Colon (tissue), 2 donors: ENCODE data around the gene OXCT1.
"Not testable (repeated sequence)": the region's sequence is repeated elsewhere in the genome, so short reads cannot be mapped to it uniquely, and the experiment has no call there.

Experiments
- FAIRE-seq: peaks from 2 replicates; lab custom pipeline; 2012; peaks lifted over from hg19 to GRCh38; lab: Jason Lieb, UNC
- donor health status: control.
- donor health status: control.

Gene OXCT1

DNA sequence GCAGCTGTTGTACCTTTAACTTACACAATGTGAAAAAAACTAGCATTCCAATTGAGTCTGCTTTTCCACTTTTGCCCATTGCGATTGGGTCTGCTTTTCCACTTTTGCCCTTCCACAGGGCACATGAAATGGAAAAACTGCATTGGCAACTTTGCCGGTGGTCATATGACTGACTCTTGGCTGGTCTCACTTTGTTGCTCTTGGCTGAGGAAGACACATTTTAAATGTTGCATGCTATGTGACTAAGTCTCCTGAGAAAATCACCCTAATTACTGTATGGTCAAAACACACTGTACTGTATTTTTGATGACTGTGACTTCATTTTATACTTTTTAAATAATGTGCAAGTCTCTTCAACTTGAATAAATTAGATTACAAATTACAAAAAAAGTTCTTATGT lies 1.6 kb upstream of the OXCT1 start:
- FAIRE-seq = no peak

DNA sequence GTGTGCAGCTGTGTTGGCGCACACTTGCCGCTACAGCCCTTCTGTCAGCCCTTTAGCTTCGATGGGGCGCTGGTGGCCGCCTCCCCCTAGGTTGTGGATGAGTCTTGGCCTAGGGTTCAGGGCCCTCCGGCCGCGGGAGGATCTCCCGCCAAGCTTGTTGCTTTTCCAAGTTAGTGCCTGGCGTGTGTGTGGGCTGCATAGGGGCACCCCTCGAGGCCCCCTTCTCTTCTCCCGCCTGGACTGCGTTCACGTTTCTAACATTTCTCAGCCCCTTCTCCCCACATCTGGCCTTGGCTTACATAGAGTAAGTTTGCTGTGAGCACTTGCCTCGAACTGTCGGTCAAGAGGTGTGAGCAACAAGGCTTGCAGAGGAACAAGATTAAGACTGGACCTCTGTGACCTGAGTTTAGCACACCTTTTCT lies 413 bp upstream of the OXCT1 start:
- FAIRE-seq = no peak

DNA sequence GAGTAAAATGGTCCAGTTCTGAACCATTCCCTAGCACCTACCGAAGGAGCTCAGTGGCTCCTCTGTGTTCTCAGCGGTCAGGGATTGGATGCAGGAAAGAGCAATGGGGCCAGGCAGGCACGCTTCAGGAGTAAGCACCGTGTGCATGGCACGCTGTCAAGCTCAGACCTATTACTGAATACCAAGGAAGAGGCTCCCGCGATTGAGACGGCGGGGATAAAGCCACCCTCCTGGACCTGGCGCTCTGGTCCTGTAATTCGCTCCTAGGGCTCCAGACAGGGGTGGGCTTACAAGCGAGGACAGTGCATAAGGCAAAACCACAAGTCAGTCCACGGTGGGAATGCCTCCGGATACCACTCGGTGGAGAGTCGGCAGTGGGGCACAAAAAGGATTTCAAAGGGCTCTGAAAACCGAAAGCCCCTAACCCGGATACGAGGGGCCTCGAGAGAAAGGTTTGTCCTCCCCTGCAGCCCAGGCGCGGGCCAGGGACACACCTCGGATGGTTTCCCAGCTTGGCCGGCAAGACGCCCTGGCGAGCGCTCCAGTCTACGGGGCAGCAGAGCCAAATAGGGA lies 988 bp downstream of the OXCT1 start:
- no peak for FAIRE-seq

DNA sequence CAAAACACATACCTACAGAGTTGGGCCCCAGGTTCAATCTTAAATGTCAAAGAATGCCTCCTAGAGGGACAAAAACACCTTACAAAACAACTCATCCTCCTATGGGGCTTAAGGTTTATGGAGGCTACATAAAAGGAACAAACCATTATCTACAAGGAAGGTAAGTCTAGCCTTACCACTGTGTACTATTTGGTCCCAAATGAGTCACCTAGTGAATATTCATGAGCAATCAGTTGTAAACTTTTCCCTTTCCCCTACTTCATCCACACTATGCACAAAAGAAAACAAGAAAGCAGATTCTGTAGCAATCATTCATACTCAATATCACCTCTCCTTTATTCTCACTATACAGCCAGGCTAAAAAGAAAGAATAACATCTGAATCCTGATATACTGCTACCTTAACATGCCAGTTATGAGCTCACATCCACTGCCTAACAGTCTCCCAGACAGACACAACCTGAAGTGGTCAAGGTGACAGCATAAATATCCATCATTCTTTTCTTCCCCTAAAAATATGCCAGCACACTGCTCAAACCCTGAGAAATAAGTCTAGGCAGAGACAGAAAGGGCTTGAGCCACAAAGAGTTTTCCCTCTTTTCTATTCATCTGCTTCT lies 6.2 kb downstream of the OXCT1 start:
- FAIRE-seq = no peak

DNA sequence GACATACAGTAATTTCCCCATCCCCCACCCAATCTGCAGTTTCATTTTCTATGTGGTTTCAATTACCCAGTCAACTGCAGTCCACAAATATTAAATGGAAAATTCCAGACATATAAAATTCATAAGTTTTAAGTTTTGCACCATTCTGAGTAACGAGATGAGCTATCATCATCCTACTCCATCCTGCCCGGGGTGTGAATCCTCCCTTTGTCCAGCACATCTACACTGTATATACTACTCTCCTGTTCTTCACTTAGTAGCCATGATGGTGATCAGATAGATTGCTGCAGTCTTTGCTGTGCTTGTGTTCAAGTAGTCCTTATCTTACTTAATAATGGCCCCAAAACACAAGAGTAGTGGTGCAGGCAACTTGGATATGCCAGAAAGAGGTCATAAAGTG lies 11.3 kb downstream of the OXCT1 start:
- FAIRE-seq = no peak

DNA sequence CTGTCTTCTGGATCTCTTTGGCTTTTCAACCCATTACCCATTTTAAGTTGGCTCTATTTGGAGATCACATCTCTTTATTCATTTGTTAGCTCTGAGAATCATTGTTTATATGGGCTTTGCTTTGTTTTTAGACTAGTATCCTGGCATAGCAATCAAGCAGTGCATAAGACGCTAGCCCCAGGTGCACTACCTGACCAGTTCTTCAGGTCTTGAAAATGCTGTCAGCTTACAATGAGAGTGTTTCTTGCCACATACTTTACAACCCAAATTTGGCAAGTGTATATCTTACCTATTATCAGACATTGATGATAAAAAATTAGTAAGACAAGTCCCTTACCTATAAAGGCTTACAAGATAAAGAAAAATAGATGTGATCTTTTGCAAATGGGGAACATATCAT lies 12.2 kb downstream of the OXCT1 start:
- no peak for FAIRE-seq

DNA sequence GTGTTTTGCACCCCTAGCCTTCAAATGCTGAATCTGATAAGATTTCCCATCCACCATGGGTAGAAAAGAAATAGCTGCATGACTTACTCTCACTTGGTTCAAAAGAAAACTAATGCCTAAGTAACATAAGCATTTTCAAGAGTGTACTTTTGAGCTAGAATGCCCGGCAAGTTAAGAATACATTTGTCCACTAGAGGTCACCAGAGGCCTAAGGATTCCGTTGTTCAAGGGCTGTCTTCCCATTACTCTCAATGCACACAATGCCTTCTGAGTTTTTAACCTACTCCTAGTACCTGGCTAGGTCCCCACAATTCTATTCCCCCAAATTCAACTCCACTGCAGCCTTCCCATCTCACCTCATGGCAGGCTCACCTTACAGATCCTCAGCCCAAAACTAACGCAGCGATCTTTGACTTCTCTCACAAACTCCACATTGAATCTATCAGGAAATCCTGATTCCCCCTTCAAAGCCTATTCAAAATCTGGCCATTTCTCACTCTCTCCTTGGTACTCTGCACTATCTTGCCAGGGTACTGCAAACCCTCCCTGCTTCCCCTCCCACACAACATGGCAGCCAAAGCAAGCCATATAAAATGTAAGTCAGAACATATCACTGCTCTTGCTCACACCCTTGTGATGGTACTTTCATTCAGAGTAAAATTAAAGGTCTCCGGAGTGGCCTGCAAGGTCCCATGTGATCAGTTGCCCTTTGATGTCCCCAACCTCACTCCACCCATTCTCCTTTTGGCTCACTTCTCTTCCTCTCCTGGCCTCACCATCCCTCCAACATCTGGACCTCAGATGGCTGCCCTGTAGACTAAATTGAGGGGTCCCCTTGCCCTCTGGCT lies 13.4 kb downstream of the OXCT1 start:
- no peak for FAIRE-seq

DNA sequence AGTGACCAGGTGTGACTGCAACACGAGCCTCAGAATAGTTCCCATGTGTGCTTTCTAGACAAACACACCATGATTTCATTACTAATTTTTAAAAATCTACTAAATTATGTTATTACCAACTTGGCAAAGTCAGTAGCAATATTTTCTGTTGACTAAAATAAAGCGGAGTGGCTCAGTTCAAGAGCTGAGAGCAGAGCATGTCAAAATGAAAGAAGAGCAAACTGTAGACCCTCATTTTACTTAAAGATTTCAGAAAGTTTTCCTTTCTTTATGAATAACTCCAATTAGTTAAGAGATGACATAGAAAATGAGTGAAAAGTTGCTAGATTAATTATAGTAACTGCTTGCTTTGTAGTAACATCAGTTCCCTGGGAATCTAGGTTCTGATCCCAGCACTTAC lies 17.9 kb downstream of the OXCT1 start:
- FAIRE-seq = no peak

DNA sequence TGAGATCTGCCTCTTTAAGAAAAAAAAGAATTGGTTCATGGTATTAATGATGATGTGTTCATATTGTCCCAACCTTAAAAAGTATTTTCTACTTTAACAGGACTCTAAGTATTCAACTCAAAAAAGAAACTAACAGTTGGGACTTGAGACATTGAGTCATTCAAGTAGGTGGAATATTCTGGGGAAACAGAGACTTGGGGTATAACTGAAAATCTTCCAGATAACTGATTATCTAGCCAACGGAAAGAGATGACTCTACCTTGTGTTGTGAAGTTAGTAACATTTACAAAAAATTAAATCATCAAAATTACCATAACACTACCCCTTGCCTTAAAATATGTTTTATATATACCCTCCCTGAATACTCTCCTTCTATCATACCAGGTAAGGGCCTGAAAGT lies 19.1 kb downstream of the OXCT1 start:
- FAIRE-seq = no peak

DNA sequence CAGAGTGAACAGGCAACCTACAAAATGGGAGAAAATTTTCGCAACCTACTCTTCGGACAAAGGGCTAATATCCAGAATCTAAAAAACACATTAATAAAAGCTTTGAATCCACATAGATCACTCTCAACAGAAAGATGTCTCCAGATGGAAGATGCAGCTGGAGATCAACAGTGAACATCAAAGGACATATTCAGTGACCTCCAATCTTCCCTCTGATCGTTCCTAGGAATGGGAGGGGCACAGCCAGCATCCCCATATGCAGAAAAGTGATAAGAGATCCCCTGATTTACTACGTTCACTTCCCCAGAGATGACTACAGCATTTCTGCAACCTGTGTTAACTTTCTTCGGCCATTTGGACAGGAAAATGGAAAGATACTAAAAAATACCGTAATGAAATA lies 21.2 kb downstream of the OXCT1 start:
- FAIRE-seq = no peak

DNA sequence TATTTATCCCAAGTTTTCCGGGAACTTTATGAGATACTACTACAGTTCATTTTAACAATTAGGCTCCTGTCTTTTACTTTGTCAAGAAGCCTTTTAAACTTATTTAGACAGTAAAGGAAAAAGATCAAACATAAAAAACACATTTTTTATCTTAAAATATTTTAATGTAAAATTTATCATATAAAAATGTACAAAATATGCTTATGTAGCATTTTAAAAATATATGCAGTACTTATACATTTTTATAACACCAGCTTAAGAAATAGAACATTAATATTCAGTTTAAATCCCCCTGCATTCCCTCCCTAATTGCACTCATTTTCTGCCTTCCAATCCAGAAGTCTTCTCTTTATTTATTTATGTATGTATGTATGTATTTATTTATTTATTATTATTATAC lies 24.5 kb downstream of the OXCT1 start:
- FAIRE-seq = not testable (repeated sequence)

DNA sequence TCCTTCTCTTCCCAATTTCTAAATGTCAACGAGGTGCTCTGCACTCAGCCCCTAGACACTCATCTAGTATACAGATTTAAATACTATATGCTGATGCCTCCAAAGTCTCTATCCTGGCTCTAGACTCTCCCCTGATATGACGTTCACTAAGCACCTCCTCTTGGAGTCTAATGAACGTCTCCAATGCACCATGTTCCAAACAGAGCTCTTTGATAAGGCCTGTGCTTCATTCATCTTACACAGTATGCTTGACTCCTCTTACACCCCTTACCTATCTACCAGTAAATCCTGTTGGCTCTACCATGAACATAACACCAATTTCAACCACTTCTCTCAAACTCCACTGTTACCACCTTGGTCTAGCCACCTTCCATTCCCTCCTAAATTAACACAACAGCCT lies 25.7 kb downstream of the OXCT1 start:
- FAIRE-seq = no peak

DNA sequence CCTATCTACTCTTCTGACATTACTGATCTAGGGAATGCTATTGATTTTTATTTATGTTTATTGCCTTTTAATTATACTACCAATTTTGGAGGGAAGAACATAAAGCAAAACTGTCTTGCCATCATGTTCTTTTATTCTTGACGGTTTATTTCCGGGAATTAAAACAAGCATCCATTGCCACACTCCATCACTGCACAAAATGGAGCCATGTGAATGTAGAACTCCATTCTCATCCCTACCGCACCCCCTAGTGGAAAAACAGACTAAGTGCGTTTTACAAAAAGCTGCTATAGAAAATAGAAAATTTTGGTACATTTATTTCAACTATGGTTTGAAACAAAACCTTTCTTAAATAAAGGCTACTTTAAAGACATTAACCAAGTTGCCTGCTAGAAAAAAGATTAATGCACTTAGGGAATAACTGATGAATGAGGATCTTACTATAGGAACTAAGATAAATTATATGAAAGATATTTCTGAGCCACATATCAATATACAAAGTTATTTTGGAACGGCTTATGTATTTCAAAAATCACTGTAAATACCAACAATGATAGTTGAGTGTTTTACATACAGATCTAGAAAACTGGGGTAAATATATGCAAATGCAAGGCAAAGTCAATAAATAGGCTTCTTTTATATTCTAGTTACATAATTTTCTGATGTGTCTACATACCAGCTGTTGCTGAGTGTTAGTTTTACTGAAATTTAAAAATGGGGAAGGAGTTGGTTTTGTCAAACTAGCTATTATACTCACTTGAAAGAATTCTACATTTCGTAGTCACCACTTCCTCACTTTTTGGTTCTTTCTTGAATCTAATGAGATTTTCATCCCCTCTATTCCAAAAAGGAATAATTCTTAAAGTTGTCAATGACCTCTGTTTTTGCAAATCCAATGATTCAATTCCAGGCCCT lies 26.5 kb downstream of the OXCT1 start:
- FAIRE-seq = peak; percentile 82

DNA sequence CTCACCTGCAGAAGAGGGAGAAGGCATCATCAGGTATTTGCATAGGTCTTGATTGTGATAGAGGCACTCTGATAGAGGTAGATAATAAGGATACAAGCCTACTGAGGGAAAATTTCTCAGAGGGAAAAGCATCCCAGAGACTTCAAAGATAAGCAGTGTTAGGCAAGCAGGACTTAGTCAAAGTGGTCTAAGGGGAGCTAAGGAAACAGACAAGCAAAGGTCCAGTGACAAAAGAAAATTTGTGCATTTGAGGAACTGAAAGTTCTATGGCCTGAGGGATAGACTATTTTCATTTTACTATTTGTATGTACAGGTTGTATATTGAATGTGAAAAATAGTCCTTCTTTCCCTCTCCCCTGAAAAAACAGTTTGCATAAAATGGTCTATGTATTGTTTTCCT lies 27.4 kb downstream of the OXCT1 start:
- no peak for FAIRE-seq

DNA sequence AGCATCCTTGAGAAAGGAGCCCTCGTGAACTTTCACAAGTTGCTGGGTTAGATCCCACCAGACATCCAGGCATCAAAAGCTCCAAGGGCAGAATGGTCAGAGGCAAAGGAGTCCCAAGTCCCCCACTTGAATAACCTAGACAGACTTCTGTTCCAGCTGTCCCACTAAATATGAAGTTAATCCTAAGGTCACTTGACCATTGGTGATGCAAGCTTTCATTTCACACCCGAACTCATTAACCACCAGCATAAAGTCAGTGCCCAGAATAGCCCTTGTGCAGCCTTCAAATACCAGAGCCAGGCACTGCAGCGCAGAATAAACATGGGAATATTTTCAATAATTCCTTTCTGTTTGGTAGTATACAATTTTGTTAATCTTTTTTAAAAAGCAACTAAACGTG lies 28.9 kb downstream of the OXCT1 start:
- FAIRE-seq = no peak

DNA sequence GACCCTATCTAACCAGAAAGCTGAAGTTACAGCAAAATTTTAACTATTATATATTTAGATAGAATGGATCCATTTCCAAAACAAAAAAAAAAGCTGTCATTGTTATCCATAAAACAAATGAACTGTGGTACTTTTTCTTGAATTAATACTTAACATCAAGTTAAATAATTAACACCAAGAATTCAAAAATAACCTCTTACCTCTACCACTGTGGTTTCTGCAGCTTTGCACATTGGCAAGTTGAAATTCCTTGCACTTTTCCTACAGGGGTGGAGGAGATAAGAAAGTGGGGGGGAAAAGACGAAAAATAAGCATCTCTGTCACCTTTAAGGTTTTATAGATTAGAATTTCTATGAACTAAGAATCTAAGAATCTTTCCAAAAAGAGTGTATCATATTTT lies 30.0 kb downstream of the OXCT1 start:
- no peak for FAIRE-seq

DNA sequence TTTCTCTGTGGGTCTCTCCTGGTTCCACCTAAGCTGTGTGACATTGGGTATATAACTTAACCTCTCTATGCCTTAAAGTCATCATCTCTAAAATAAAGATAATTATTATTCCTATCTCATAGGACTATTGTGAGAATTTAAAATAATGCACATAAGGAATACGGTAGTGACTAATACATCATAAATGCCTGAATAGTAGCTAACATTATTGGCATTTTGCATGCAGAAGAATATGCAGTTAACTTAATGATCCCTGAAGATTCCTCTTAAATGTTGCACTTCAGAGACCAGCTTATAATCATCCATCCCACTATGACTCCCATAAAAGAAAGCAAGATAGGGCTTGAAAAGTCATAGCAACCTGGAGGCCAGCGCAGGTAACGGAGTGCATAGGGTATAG lies 32.4 kb downstream of the OXCT1 start:
- no peak for FAIRE-seq

DNA sequence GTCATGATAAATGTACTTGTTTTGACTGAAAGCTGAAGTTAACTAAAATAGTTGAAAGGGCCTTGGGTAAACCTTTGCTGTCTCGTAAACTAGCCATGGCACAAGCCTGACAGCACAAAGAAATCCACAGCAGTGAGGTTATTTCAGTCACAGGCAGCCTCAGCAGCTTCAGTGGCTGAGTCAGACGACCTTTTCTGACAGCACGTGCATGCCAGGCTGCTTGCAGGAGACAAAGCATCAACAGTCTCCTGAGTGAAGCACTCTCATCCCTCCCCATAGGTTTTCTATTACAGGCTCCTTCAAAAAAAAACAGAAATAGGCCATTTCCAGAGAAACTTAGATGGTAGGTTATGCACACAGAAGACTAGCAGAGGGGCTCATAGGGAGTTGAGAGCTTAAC lies 34.6 kb downstream of the OXCT1 start:
- FAIRE-seq = no peak

DNA sequence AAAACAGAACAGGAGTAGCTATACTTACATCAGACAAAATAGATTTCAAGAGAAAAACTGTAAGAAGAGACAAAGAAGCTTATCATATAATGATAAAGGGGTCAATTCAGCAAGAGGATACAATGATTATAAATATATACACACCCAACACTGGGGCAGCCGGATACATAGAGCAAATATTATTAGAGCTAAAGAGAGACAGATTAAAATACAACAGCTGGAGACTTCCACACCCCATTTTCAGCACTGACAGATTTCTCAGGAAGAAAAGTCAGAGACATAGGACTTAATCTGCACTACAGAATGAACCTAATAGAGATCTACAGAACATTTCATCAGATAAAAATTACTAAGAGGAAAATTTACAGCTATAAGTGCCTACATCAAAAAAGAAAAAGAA lies 35.7 kb downstream of the OXCT1 start:
- no peak for FAIRE-seq

DNA sequence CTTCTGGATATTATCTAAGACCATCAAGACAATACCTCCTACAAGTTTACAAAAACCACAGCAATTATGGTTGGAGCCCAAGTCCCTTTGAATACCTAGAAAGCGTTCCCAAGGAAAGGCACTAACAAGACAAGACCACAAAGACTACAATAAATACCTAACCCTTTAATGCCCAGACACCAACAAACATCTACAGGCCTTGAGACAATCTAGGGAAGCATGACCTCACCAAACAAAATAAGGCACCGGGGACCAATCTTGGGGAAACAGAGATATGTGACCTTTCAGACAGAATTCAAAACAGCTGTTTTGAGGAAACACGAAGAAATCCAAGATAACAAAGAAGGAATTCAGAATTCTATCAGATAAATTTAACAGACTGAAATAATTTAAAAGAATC lies 37.8 kb downstream of the OXCT1 start:
- no peak for FAIRE-seq

DNA sequence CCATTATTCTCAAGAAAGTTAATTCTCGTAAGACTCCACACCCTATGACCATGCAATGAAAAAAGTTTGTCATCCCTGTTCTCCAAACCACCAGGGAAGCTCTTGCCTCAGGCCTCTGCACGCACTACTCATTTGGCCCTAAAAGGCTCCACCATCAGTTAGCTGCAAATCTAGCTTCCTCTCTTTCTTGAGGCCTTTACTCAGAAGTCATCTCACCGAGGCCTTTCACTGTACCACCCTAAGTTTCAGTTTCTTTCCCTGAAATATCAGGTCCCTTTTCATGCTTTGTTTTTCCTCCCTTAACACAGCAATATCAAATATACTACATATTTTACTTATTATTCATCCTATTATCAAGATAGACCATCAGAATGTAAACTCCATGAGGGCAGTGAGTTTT lies 39.1 kb downstream of the OXCT1 start:
- no peak for FAIRE-seq

DNA sequence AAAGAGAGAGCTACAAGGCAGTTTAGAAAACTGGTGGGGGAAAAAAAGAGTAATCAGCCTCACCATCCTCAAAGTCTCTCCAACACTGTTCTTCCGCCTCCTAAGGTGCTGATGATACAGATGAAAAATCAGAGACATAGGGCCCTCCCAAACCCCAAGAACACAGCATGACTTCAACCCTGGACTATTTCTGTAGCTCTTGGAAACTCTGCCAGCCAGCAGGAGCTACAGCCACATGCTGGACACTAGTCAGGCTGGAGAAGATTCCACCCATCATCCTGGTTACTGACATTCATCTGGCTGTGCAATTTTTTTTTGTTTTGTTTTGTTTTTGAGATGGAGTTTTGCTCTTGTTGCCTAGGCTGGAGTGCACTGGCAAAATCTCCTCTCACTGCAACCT lies 42.4 kb downstream of the OXCT1 start:
- no peak for FAIRE-seq

DNA sequence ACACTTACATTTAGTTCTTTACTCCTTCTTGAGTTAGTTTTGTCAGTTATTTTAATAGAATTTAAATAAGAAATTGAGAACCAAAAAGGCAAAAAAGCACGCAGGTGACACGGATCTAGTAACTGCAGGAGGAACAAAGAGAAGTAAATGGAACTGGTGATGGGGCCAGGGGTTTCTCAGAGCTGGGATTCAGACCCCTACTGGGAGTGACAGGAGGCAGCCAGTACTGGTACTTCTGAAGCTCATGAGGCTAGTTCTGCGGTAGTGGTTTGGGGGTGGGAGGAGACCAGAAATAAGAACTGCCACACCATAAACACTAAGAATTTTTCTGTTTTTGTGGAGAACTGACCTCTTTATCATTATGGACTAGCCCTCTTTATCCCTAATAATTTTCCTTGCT lies 48.2 kb downstream of the OXCT1 start:
- no peak for FAIRE-seq
